ENCODE results near the gene RPS15.

- TF ChIP-seq POLR2AphosphoS5 (IDR thresholded peaks at IDR 0.05; ENCODE audit: low read depth, low read length): no peak
- TF ChIP-seq TAF1 (IDR thresholded peaks at IDR 0.05; ENCODE audit: low read depth, low read length): no peak
Measured at GRCh38 chr19:1434577-1435060, 3.6 kb upstream of the RPS15 start.

Measured in GM12891 (cell line).